ENCODE results near the gene PTPRN2.
A peak's percentile ranks its signal among the peaks of the same experiment; 100 is the strongest.
"Not testable (repeated sequence)": the region's sequence is repeated elsewhere in the genome, so short reads cannot be mapped to it uniquely, and the experiment has no call there.

Gene PTPRN2

DNA sequence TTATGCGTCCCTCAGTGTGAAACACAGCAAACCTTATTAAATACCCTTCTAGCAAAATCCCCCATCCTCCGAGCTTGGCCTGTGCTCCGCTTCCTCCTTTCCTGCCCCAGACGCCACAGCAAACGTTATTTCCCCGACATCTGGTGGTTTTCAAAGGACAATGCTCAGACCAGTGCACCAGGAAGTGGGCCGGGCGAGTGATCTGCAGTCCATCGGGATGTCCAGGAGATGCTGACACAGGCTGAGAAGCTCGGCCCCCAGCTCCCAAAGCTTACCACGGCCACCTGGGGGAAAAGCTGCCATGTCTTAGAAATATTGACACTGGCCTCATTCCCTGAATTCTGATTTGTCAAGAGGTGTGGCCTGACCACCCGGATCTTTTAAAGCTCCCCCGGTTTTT lies 129.5 kb downstream of the PTPRN2 start:
- no peak for DNase-seq

GRCh38 chr7:158457586-158457985 lies 130.0 kb downstream of the PTPRN2 start:
- not testable (repeated sequence) for DNase-seq

- no peak for DNase-seq
Measured at GRCh38 chr7:158454631-158455030, 133.0 kb downstream of the PTPRN2 start.

DNA sequence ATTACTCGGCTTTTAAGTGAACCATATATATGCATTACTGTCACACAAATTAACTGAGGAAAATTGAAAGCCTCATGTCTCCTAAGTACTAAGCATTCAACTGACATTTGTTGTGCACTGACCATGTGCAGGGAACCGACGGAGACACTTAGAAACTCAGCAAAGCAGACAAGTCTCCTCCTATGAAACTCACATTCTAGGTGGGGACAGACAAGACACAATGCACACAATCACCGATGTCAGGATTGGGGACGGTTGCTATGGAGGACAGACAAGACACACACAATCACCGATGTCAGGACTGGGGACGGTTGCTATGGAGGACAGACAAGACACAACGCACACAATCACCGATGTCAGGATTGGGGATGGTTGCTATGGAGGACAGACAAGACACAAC lies 134.0 kb downstream of the PTPRN2 start:
- no peak for DNase-seq

DNA sequence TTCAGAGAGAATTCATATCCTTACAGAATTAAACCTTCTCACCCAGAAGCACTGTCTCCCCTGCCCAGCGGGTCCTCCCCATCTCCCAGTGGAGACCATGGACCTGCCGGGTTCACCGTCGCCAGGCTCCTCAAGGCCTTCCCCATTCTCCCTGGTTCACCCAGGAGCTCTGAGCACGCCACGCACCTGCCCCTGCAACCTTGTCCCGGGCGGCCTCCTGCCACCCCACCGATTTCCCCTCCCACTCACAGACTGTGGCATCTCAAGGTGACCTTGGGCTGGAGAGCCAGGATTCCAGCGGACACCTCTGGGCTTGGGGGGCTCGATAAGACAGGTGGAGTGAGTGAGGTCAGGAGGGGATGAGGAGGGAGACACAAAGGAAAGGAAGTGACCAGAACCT lies 135.3 kb downstream of the PTPRN2 start:
- no peak for DNase-seq

GRCh38 chr7:158450476-158451124 lies 137.0 kb downstream of the PTPRN2 start:
- DNase-seq, result no peak

- DNase-seq, result no peak
Measured at GRCh38 chr7:158449942-158450341, 137.7 kb downstream of the PTPRN2 start.

- DNase-seq, result no peak
Measured at GRCh38 chr7:158449266-158449665, 138.4 kb downstream of the PTPRN2 start.

- DNase-seq, result no peak
Measured at GRCh38 chr7:158448430-158449100, 139.1 kb downstream of the PTPRN2 start.

- DNase-seq, result no peak
Measured at GRCh38 chr7:158447506-158448171, 140.0 kb downstream of the PTPRN2 start.

GRCh38 chr7:158447151-158447505 lies 140.5 kb downstream of the PTPRN2 start:
- DNase-seq, result no peak

- DNase-seq, result no peak
Measured at GRCh38 chr7:158446706-158447105, 140.9 kb downstream of the PTPRN2 start.

GRCh38 chr7:158446281-158446680 lies 141.3 kb downstream of the PTPRN2 start:
- no peak for DNase-seq

DNA sequence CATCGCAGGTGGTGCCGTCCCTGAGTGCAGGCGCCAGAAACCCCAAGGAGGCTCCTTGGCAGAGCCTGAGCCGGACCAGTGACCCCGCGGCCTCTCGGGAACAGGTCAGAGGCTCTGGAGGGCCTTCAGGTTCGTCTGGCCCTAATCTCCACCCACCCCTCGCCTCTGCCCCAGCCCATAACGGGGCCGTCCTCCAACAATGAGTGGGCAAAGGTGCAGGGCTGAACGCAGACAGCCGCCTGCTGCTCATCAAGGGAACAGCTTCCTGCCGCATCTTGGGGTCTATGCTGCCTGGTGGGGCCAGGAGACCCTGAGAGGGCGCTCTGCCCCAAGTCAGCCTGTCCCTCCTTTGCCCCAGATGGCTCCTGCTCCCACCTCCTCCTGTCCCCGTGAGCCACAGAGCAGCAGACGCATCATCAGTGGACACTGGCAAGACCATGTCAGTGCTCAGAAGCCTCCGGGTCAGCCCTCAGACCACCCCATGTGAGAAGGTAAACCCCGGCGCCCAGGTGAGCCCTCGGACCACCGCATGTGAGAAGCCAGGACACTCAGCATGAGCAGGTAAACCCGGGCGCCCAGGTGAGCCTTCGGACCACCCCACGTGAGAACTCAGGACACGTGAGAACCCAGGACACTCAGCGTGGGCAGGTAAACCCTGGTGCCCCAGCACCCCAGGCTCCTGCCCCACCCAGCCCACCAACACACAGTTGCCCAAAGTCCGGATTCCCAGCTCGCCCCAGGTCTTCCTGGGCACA lies 142.0 kb downstream of the PTPRN2 start:
- no peak for DNase-seq

DNA sequence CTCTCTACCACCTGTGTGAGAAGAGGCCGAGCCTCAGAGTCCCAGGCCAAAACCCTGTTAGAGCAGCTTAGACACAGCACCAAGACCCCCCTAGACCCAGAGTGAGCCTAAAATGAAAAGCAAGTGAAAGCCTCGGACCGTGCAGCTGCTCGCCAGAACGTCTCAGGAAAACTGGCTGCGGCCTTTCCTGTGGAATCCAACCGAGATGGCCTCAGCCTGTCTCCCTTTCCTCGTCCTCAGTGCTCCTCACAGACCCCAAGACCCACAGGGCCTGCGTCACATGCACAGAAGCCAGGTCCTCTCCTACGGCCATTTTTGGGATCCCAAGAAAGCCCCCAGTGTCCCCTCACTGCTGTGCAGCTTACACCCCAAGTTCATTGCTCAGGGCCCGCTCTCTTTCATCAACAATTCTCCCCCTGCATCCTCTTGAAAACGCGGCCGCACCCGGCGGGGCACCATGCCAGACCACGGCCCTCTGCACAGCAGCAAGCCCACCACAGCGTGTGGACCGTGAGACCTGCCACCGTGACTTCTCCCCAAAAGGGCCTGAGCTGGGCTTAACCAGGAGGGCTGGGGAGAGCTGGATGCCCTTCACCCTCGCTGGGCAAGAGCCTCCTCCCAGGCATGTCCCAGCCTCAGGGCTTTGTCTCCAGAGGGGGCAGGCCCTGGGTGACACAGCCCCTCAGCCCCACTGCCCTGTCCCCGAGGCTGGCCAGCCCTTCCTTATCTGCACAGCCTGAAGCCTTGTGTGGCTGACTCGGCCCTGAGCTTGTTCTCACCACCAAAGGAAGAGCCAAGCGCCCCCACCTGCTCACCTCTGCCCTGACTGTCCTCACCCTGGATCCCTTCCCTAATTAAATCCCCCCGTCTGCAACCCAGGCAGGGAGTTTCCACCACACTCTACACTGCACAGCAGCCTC lies 142.9 kb downstream of the PTPRN2 start:
- DNase-seq, result no peak

- no peak for DNase-seq
Measured at GRCh38 chr7:158443688-158444483, 143.7 kb downstream of the PTPRN2 start.

DNA sequence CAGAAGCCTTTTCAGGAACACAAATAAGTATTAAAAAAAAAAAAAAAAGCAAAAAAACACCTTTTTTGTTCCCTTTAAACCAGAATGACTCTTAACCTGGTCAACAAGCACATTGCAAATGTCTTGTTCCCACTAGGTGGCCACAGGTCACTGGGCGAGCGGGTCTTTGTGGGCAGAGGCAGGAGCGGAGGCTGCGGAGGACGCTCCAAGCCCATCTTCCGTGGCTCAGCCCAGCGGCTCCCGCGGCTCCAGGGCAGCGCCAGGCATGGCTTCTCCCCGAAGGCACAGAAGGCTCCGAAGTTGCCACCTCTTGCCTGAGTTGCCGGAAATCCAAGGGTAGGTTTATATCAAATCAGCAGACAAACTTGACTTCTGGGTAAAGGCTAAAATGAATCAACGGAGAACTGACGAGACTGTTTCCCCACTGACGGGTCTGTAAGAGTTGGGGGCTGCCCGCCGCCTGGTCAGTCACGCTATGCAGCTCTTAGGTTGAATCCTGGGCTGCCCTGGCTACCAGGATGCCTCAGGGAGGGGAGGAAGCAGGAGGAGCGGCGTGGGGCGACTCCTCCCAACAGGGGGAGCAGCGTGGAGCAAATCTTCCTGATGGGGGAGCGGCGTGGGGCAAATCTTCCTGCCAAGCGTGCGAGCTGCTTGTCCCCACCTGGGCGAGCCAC lies 144.5 kb downstream of the PTPRN2 start:
- DNase-seq, result no peak

DNA sequence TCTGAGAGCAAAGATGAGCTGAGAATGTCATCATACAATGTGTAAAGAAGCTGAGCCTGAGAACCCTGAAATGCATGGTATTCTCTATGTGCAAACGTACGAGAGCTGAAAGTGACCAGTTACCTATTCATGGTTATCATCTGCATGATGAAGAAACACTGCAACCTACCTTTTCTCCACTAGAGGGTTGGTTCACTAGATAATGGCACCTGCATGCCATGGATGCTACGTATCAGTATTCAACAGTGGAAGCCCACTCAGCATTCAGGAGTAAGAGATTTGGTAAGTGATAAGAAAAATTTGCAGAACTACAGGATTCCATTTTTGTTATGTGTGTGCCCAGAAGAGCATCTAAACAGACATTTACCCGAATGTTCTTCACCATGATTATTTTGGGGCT lies 145.4 kb downstream of the PTPRN2 start:
- DNase-seq, result peak; percentile 18

DNA sequence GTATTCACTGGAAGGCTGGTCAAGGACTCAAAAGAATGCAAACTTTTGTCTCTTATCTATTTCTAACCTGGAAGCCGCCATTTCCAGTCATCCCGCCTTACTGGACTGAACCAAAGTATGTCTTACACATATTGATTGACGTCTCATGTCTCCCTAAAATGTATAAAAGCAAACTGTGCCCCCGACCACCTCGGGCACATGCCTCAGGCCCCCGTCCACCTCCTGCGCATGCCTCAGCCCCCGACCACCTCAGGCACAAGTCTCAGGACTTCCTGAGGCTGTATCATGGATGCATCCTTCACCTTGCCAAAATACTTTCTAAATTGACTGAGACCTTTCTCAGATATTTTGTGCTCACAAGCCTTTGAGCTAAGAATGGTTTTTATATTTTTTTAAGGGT lies 148.6 kb downstream of the PTPRN2 start:
- DNase-seq, result no peak

DNA sequence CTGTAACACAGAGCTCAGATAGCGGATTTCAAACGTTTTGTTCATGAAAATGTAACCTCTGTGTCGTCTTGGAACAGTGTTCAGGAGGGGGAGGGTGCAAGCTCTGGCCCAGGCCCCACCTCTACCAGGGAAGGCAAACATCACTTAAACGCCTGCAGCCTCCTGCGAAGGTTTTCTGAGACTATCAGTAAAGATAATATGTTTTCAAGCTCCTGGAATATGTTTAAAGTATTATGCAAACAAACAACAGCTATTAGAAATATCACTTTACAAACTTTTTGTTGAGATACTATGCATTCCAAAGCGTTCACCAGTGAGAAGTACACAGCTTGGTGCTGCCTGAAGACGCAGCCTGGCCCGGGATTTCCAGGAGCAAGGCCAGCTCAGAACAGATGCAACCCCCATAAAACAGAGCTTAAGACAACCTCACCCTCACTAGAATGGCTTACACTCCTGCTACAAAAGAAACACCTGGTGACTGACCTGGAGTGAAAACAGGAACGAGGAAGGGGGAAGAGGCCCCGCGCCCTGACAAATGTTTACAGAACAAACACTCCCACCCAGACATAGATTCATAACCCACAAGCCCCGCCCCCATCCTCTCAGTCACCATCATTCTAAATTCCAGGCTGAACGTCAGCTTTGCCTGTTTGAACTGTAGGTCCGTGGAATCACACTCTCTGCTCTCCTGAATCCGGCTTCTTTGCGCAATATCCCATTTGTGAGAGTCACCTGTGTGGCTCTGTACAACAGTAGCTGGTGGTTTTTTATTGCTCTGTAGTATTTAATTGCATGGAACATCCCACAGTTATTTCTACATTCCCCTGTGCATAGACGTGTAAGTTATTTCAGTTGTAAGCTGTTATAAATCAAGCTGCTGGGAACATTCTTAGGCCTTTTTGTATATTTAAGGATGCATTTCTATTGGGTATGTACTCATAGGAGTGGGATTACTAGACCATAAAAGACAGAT lies 155.0 kb downstream of the PTPRN2 start:
- no peak for DNase-seq
